T-cell (primary cell): Measurements from ENCODE around the gene RHBG. TPM values are rescaled to one million over a fixed set of nuclear protein-coding genes. Genes with fewer than 3 reads are reported as not detected.

ENCODE experiments used
- ATAC-seq, 4 experiments: fragments of 200-7000 bp in 3 of 4; fragments of 150-1000 bp in 1 of 4; cut with Tn5 transposase; replicated peaks in 1 of 4; 1 replicate in 3 of 4; 2 replicates in 1 of 4; pipeline ENCODE4 v1.10.0; 2021; ENCODE audit warnings: moderate library complexity in 3 of 4, mild to moderate bottlenecking in 2 of 4, moderate number of reproducible peaks in 1 of 4
- CTCF ChIA-PET, 2 donors: fragments of 300-600 bp; sonication (Branson Sonifier 250); formaldehyde crosslinking; loops; one replicate each; lab custom pipeline; 2022; ENCODE audit warnings: antibody characterized with exemption in 2 of 2; lab: Charles Lee
- POLR2A ChIA-PET, 2 donors: fragments of 300-600 bp; sonication (Branson Sonifier 250); formaldehyde crosslinking; loops; one replicate each; lab custom pipeline; 2022; ENCODE audit warnings: antibody characterized with exemption in 2 of 2; lab: Charles Lee
- DNase-seq, 35 experiments: peaks; one replicate each; pipeline versions ENCODE4 v3.0.0 to v3.0.0-alpha.2; 2013 to 2023
- H3K27ac ChIP-seq: one replicate; pipeline ENCODE4 v1.5.1; 2013; ENCODE audit warnings: low read length
- H3K27me3 ChIP-seq, 2 experiments: replicated peaks in 1 of 2; 1 replicate in 1 of 2; 2 replicates in 1 of 2; pipeline versions ENCODE4 v1.6.1 to v1.7.0; 2013; ENCODE audit warnings: low read length in 1 of 2, mixed read lengths in 1 of 2; ENCODE audit not compliant: control insufficient read depth in 2 of 2, insufficient read depth in 2 of 2; ENCODE audit errors: extremely low read depth in 1 of 2
- H3K36me3 ChIP-seq, 2 donors: 1 replicate in 1 of 2; 2 replicates in 1 of 2; pipeline versions ENCODE4 v1.6.1 to v1.7.0; 2013; ENCODE audit warnings: low read length in 1 of 2; ENCODE audit not compliant: control insufficient read depth in 2 of 2, insufficient read depth in 1 of 2; ENCODE audit errors: extremely low read depth in 1 of 2
- H3K4me1 ChIP-seq, 2 experiments: 1 replicate in 1 of 2; 2 replicates in 1 of 2; pipeline versions ENCODE4 v1.6.1 to v1.7.0; 2013; ENCODE audit warnings: low read length in 2 of 2, mixed read lengths in 1 of 2; ENCODE audit not compliant: insufficient read depth in 2 of 2, control insufficient read depth in 1 of 2; ENCODE audit errors: extremely low read depth in 1 of 2
- H3K4me3 ChIP-seq, 2 donors: 1 replicate in 1 of 2; 2 replicates in 1 of 2; pipeline versions ENCODE4 v1.5.1 to v1.7.0; 2013; ENCODE audit warnings: mild to moderate bottlenecking in 2 of 2, low read length in 1 of 2, moderate library complexity in 1 of 2; ENCODE audit not compliant: control insufficient read depth in 1 of 2; ENCODE audit errors: extremely low read depth in 1 of 2
- H3K9me3 ChIP-seq: 2 replicates; pipeline ENCODE4 v1.7.0; 2013
- H3K27ac Mint-ChIP-seq, 2 donors: one replicate each; pipeline ENCODE4 v1.8.0; 2020 to 2021; ENCODE audit warnings: mild to moderate bottlenecking in 2 of 2, mixed read lengths in 2 of 2
- H3K27me3 Mint-ChIP-seq, 2 donors: one replicate each; pipeline ENCODE4 v1.8.0; 2021 to 2022; ENCODE audit warnings: mixed read lengths in 2 of 2
- H3K36me3 Mint-ChIP-seq: one replicate; pipeline ENCODE4 v1.8.0; 2021; ENCODE audit warnings: mixed read lengths
- H3K4me1 Mint-ChIP-seq, 3 donors: one replicate each; pipeline ENCODE4 v1.8.0; 2020 to 2022; ENCODE audit warnings: mixed read lengths in 3 of 3, mild to moderate bottlenecking in 1 of 3
- H3K4me3 Mint-ChIP-seq, 3 donors: one replicate each; pipeline ENCODE4 v1.8.0; 2020 to 2022; ENCODE audit warnings: mild to moderate bottlenecking in 3 of 3, mixed read lengths in 3 of 3, moderate library complexity in 3 of 3
- H3K9me3 Mint-ChIP-seq, 3 donors: one replicate each; pipeline ENCODE4 v1.8.0; 2020 to 2022; ENCODE audit warnings: mixed read lengths in 3 of 3
- WGBS: methylation state at CpG from one replicate; pipeline ENCODE4 v1.1.5; 2013; ENCODE audit warnings: missing lambda C conversion rate; ENCODE audit not compliant: insufficient coverage; 5-methylcytosine and 5-hydroxymethylcytosine counted together
- total RNA-seq, 35 experiments: library from RNA in 6 of 35; stranded (reverse) in 6 of 35; fragments of 120-200 nt in 1 of 35; gene quantifications; one replicate each; pipeline versions ENCODE4 v1.2.1 to v1.2.4 and lab custom pipeline; 2013 to 2026

The RHBG gene
- total RNA-seq, 5 donors from 2014 or later (not counting 1 experiment from before 2014, with no cell fraction given): 0.35 TPM; not detected in 4

GRCh38 chr1:156392452-156392853, 23.4 kb downstream of the RHBG start:
- ATAC-seq (no peak), DNase-seq (no peak)
- Mint-ChIP-seq H3K36me3 (no peaks in the 10 kb centered on the region), H3K27me3 (peaks cover 24 to 43% of the 10 kb centered on the region in 2 donors), H3K27ac (no peak overlapping the region), H3K9me3 (no peaks in the 10 kb centered on the region), H3K4me1 (no peaks in the 10 kb centered on the region), H3K4me3 (no peak overlapping the region)
- Histone ChIP-seq H3K9me3 (no peaks in the 10 kb centered on the region), H3K4me3 (no peak overlapping the region), H3K36me3 (no peaks in the 10 kb centered on the region), H3K4me1 (peaks cover 0 to 2% of the 10 kb centered on the region in 2 experiments), H3K27ac (no peak overlapping the region), H3K27me3 (peaks cover 0 to 62% of the 10 kb centered on the region in 2 experiments)
- CTCF ChIA-PET: interaction anchor here in 1 of 2 donors (0.6 kb wide), 1 partner anchor 12 kb away, joined by 5 read pairs; no protein-coding TSS in a partner anchor
- POLR2A ChIA-PET: no interaction called here
- WGBS: no CpG with 5 or more reads among the region's 13 CpGs

- Mint-ChIP-seq H3K27ac (no peak overlapping the region), H3K9me3 (no peaks in the 10 kb centered on the region), H3K4me3 (no peak overlapping the region), H3K27me3 (peaks cover 21 to 36% of the 10 kb centered on the region in 2 donors), H3K4me1 (no peaks in the 10 kb centered on the region), H3K36me3 (no peaks in the 10 kb centered on the region)
- H3K27ac ChIP-seq: no peak overlapping the region
- DNase-seq (no peak), ATAC-seq (no peak)
- no peaks in the 10 kb centered on the region for H3K36me3 ChIP-seq
- POLR2A ChIA-PET: no interaction called here
- CTCF ChIA-PET: no interaction called here
- no peak overlapping the region for H3K4me3 ChIP-seq
- no peaks in the 10 kb centered on the region for H3K9me3 ChIP-seq
- peaks cover 0 to 56% of the 10 kb centered on the region in 2 experiments for H3K27me3 ChIP-seq
- H3K4me1 ChIP-seq: peaks cover 0 to under 1% of the 10 kb centered on the region in 2 experiments
Observed at GRCh38 chr1:156393095-156393494, 24.1 kb downstream of the RHBG start.

GRCh38 chr1:156394082-156394481, 25.1 kb downstream of the RHBG start:
- Histone ChIP-seq H3K4me3 (no peak overlapping the region), H3K36me3 (no peaks in the 10 kb centered on the region), H3K27ac (no peak overlapping the region), H3K27me3 (peaks cover 0 to 47% of the 10 kb centered on the region in 2 experiments), H3K4me1 (no peaks in the 10 kb centered on the region), H3K9me3 (no peaks in the 10 kb centered on the region)
- Mint-ChIP-seq H3K36me3 (no peaks in the 10 kb centered on the region), H3K9me3 (no peaks in the 10 kb centered on the region), H3K27ac (no peak overlapping the region), H3K4me1 (no peaks in the 10 kb centered on the region), H3K27me3 (peaks cover 20 to 29% of the 10 kb centered on the region in 2 donors), H3K4me3 (no peak overlapping the region)
- no peak for ATAC-seq
- ChIA-PET POLR2A (no interaction called here), CTCF (interaction anchor here in 1 of 2 donors (0.6 to 1.3 kb wide), 2 partner anchors 8 to 35 kb away, joined by 4 to 5 read pairs; no protein-coding TSS in a partner anchor)
- 100% methylated on average over 1 of the region's 9 CpGs for WGBS
- DNase-seq: no peak

GRCh38 chr1:156394835-156395461, 25.9 kb downstream of the RHBG start:
- H3K4me3 ChIP-seq: no peak overlapping the region
- H3K9me3 ChIP-seq: no peaks in the 10 kb centered on the region
- Mint-ChIP-seq H3K4me3 (no peak overlapping the region), H3K27ac (no peak overlapping the region), H3K9me3 (no peaks in the 10 kb centered on the region), H3K36me3 (no peaks in the 10 kb centered on the region), H3K27me3 (peaks cover 14 to 23% of the 10 kb centered on the region in 2 donors), H3K4me1 (no peaks in the 10 kb centered on the region)
- no peak overlapping the region for H3K27ac ChIP-seq
- POLR2A ChIA-PET: no interaction called here
- peaks cover 0 to 46% of the 10 kb centered on the region in 2 experiments for H3K27me3 ChIP-seq
- CTCF ChIA-PET: interaction anchor here in 1 of 2 donors (1.3 kb wide), 1 partner anchor 9 kb away, joined by 5 read pairs; no protein-coding TSS in a partner anchor
- no peaks in the 10 kb centered on the region for H3K4me1 ChIP-seq
- DNase-seq: no peak
- WGBS: 74% methylated on average over 11 of the region's 16 CpGs
- H3K36me3 ChIP-seq: no peaks in the 10 kb centered on the region
- ATAC-seq: no peak

GRCh38 chr1:156399355-156400125, 30.5 kb downstream of the RHBG start:
- Histone ChIP-seq H3K4me1 (no peaks in the 10 kb centered on the region), H3K4me3 (no peak overlapping the region), H3K27ac (no peak overlapping the region), H3K36me3 (no peaks in the 10 kb centered on the region), H3K27me3 (peaks cover 2 to 43% of the 10 kb centered on the region in 2 experiments), H3K9me3 (no peaks in the 10 kb centered on the region)
- Mint-ChIP-seq H3K27me3 (peaks cover 10 to 18% of the 10 kb centered on the region in 2 donors), H3K4me3 (no peak overlapping the region), H3K9me3 (no peaks in the 10 kb centered on the region), H3K27ac (no peak overlapping the region), H3K4me1 (no peaks in the 10 kb centered on the region), H3K36me3 (no peaks in the 10 kb centered on the region)
- POLR2A ChIA-PET: interaction anchor here in 1 of 2 donors (0.6 kb wide), 1 partner anchor 506 kb away, joined by 3 read pairs; no protein-coding TSS in a partner anchor
- no peak for DNase-seq
- WGBS: 73% methylated on average over 8 of the region's 10 CpGs
- CTCF ChIA-PET: no interaction called here
- no peak for ATAC-seq

GRCh38 chr1:156400191-156400935, 31.4 kb downstream of the RHBG start:
- H3K36me3 Mint-ChIP-seq: no peaks in the 10 kb centered on the region
- POLR2A ChIA-PET: interaction anchor here in 1 of 2 donors (0.6 kb wide), 1 partner anchor 506 kb away, joined by 3 read pairs; no protein-coding TSS in a partner anchor
- ATAC-seq (no peak), DNase-seq (no peak)
- H3K4me3 Mint-ChIP-seq: no peak overlapping the region
- H3K9me3 Mint-ChIP-seq: no peaks in the 10 kb centered on the region
- Histone ChIP-seq H3K27me3 (peaks cover 6 to 50% of the 10 kb centered on the region in 2 experiments), H3K27ac (no peak overlapping the region), H3K36me3 (no peaks in the 10 kb centered on the region), H3K4me1 (no peaks in the 10 kb centered on the region), H3K4me3 (no peak overlapping the region), H3K9me3 (no peaks in the 10 kb centered on the region)
- peaks cover 10 to 18% of the 10 kb centered on the region in 2 donors for H3K27me3 Mint-ChIP-seq
- WGBS: 84% methylated on average over 17 of the region's 25 CpGs
- CTCF ChIA-PET: interaction anchor here in 1 of 2 donors (0.6 kb wide), 1 partner anchor 54 kb away, joined by 4 read pairs; no protein-coding TSS in a partner anchor
- H3K27ac Mint-ChIP-seq: no peak overlapping the region
- H3K4me1 Mint-ChIP-seq: no peaks in the 10 kb centered on the region
